NCI-H146 treated with DMSO at 0.1 percent for 48 hours (cell line): Measurements from ENCODE around the gene P2RX2.

Source experiments
- DNase-seq: peaks from one replicate; lab custom pipeline; 2025; ENCODE audit not compliant: unreplicated experiment; lab: John Stamatoyannopoulos, UW

The P2RX2 gene

DNA sequence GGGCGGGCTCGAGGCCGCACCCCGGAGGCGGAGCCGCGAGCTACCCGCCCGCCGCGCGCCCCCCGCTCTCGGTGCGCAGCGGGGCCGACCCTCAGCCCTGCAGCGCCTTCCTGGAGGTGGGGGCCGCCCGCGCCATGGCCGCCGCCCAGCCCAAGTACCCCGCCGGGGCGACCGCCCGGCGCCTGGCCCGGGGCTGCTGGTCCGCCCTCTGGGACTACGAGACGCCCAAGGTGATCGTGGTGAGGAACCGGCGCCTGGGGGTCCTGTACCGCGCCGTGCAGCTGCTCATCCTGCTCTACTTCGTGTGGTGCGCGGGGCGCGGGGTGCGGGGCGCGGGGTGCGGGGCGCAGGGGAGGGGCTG lies at the start of gene P2RX2:
TSS of gene P2RX2 (plus strand) at position 94 of the 361 bp plus-strand sequence. CDS start at position 135, 41 bp downstream.
- DNase-seq: no peak

DNA sequence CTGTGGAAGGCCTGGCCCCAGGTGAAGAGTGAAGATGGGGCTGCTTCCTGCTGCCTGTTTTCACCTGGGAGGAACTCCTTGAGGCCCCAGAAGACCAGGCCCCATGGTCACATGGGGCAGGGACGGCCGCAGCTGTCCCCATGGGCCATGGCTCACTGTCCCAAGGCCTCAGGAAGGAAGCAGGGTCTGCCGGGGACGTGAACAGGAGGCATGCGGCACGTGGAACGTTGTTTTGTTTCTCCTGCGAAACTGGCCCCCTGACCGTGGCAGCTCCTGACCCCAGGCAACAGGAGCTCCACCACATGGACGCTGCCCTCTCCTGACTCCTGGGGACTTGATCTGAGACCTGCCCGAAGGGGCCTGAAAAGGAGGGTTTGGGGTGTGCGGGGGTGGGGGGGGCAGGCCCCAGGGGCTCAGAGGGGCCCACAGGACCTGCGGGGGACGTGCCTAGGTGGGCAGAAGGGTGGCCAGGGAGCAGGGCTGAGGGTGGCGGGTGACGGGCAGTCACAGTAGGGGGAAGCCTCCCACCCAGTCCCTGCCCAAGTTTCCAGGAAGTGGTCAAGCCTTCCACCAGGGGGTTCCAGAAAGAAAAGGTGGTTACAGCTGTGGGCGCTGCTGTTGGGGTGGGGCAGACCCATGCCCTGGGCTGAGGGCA lies 49.6 kb upstream of the P2RX2 start:
- no peak for DNase-seq

DNA sequence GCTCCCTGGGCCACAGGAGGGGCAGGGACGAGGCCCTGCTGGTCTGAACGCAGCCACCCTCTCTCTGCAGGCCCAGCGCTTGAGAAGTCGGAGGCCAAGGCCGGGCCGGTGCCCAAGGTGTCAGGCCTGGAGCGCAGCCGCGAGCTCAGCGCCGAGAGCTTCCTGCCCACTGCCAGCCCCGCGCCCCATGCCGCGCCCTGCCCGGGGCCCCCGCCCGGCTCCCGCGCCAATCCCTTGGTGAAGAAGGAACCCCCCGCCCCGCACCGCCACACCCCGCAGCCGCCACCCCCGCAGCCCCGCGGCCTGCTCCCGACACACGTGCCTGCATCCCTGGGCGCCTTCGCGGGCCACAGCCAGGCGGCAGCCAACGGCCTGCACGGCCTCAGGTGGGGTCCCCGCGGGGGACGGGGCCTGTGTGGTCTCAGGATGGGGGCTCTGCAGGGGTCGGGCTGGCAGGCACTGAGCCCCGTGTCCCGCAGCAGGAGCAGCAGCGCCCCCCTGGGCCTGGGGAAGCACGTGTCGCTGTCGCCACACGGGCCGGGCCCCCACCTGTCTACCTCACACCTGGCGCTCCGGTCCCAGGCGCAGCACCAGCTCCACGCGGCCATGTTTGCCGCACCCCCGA lies 48.6 kb upstream of the P2RX2 start:
- no peak for DNase-seq

DNA sequence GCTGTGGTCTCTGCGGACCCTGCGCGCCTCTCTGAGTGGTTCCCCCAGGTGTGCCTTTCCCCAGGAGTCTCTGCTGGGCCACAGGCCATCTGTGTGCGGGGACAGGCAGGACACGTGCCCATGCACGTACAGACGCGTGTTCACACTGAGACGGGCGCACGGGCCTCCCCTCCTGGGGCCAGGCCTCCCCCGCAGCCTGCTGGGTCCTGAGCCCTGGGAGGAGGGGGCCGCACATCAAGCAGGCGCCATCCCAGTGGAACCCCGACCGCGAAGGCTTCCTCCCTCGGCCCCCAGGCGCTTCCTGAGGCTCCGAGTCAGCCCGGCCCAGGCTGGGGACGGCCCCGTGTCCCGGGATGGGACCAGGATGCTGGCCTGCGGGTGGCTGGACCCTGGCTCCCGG lies 47.9 kb upstream of the P2RX2 start:
- no peak for DNase-seq

DNA sequence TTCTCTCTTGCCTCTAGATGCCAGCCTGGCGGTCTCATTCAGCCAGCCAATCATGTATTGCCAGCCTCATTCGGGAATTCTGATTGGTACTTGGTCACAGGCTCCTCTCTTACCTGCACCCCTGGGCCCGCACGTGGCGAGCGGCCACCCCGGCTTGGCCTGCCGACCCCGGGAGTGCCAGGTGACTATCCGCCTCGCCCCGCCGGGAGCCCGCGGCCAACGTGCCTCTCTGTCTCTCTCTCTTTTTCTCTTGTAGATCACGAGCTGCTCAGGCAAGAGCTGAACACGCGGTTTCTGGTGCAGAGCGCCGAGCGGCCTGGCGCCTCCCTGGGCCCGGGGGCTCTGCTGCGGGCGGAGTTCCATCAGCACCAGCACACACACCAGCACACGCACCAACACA lies 47.5 kb upstream of the P2RX2 start:
- no peak for DNase-seq

DNA sequence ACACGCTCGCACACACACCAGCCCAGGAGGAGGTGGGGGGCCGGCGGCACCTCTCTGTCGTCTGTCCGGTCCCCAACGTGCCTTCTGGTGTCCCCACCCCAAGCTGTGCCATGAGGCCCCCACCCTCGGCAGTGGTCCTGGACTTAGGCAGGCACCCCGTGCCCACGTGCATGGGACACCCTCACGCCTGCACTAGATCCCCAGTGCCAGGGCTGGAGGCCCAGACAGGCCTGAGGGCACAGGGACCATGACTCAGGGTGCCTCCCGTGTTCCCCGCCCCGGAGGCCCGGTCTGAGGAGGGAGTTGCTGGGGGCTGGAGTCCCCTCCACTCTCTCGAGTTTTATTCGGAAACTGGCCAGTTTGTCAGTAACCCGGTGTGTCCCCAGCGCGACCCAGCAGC lies 47.0 kb upstream of the P2RX2 start:
- DNase-seq: no peak

DNA sequence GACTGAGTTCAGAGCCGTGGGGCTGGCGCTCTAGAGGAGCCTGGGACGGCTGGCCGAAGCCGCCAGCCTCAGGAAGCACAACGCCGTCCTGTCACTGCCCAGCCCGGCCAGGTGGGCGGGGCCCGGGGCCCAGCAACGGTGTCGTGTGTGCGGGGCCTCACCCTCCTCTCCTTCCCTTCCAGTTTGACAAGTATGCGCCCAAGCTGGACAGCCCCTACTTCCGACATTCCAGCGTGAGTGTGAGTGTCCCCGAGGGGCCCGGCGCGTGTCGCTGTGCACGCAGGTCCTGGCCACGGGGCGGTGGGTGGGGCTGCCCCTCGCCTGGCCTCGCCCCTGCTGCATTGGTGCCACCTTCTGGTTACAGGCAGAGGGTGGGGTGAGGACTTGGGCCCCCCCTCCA lies 46.5 kb upstream of the P2RX2 start:
- DNase-seq: no peak

DNA sequence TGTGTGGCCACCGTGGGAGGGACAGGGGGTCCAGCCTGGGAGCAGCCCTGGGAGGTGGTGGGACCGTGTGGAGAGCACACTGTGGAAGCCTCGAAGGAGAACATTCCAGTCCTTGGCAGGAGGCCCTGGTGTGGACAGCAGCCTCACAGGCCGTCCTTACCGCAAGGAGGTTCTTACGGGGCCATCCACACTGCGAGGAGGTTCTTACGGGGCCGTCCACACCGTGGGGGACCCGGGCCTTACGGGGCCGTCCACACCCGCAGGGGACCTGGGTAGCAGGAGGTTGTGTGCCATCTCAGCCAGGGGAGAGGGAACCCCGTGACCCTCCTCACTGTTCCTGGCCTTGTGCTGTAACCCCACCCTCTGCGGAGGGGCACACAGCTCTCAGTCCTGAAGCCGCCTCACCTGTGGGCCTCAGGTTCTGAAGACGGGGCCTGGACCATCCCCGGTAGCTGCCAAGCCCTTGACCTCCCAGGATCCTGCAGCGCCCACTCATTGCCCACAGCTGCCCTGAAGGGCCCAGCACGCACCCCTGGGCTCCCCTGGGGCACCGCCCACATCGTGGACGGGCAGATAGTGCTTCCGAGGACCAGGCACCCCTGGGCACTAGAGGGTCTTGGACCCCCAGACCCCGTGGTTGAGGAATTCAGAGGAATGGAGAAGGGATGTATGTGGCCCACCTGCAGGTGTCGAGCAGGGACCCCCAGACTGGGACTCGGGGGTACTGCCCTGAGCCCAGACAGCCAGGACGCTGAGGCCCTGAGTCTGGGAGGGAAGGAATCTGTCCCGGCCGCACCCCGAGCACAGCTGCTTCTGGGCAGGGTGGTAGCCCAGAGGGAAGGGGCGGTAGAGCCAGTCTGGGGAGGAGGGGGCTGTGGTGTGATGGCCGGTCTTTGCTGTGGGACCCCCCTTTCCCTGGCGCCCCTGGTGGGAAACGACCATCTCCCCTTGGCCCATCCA lies 45.5 kb upstream of the P2RX2 start:
- DNase-seq: no peak

DNA sequence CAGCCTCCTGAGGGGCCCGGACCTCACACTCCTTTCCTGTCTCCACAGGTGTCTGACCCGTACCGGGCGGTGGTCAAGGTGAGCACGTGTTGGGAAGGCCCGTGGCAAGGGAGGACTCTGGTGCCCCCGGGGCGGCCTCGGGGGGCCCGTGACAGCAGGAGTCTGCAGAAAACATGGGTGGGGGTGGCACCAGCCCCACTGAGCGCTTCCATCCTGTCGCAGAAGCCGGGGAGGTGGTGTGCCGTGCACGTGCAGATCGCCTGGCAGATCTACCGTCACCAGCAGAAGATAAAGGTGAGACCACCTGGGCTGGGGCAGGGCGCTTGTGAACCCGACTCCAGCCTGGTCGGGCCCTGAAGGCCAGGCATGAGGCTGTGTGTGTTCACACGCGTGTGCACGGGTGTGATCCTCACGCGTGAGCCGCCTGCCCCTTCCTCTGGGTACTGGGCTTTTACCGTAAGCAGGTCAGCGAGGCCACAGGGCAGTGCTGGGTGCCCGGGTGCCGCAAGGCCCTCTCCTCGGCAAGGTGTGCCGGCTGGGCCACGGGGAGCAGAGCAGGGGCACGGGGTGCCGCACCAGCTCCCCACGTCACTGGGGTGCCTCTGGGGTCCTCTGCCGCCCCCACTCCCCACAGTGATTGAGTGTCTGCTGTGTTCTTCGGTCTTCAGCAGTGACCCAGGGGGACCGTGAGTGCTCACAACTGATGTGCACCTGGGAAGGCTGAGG lies 44.1 kb upstream of the P2RX2 start:
- DNase-seq: no peak

DNA sequence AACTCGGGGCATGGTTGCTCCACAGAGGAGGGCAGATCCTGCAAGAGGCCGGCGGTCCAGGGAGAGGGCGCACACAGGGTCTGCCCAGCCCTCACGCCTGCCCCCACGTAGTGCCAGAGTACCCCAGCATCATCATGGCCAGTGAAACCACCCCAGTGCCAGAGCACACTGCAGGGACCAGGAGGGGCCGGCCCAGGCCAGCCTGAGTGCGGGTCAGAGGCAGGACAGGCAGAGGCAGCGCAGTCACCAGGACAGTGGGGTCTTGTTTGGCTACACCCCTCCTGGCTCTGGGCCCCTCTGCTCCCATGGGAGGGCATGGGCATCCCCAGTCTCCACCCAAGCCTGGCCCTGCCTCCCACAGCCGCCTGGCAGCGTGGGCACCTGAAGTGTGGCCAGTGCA lies 42.9 kb upstream of the P2RX2 start:
- DNase-seq: no peak

DNA sequence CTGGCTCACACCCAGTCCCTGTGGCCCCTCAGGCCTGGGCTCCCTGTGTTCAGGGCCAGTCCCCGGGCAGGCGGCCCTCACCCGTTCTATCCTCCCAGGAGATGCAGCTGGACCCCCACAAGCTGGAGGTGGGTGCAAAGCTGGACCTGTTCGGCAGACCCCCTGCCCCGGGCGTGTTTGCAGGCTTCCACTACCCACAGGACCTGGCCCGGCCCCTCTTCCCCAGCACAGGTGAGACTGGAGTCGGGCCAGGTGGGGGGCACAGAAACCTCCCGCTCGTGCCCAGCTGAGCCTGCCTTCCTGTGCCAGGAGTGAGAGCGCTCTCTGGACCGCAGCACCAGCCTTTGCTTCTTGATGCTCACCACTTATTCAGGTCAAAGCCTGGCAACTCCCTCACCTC lies 41.9 kb upstream of the P2RX2 start:
- DNase-seq: no peak

DNA sequence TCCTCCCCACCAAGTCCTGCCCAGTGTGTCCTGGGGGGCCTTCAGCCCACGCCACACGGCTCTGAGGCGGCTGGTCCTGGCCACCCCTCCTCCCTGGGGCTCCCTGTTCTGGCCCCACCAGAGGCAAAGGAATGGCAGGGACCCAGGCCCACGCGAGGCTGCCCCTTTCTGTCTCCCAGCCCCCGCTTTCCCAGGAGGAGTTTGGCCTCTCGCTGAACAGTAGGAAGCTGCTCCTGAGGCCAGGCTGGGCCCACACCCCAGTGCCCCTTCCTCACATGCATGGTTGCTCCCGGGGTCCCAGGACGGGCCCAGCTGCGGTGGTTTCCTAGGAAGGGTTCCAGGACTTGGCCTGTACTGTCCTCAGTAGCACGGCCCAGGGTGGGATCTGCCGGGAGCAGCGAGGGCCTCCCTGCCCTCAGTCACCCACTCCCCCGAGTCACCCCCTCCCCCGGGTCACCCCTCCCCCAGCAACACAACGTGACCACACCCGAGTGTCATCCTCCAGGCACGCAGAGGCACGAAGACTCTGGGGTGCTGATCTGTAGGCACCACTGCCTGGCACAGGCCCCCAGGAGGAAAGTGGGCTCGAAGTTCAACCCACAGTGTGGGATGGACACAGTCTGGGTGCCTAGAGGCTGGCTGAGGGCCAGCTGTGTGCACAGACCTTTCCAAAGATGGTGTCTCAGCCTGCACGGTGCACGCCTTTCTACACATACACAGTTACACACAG lies 41.2 kb upstream of the P2RX2 start:
- no peak for DNase-seq

DNA sequence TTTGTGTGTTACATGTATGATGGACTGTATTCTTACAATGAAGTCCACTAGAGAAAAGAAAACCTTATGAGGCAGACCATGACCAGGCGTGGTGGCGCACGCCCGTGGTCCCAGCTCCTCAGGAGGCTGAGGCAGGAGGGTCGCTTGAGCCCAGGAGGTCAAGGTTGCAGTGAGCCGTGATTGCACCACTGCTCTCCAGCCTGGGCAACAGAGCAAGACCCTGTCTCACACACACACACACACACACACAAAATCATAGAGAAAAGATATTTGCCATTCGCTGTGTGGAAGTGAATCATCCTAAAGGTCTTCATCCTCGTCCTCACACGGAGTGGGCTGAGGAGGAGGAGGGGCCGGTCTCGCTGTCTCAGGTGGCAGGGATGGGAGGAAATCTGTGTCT lies 40.5 kb upstream of the P2RX2 start:
- no peak for DNase-seq

DNA sequence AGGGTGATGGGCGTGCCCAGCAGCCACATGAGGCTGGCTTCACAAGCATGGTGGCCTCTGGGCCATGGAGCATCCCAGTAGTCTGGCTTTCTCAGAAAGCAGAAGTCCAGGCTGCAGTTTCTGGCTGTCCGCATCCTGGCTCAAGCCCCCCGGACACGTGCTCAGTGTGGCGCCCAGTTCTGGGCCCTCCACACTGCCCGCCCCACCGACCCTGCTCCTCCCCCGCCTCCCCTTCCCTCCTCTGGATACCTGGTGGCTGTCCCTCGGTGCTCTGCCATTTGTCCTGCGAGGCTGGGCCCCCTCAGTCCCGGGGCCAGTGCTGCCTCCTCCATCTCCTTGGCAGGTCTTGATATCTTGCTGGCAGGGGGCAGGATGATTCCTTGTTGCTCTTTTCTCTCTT lies 39.8 kb upstream of the P2RX2 start:
- DNase-seq: no peak

DNA sequence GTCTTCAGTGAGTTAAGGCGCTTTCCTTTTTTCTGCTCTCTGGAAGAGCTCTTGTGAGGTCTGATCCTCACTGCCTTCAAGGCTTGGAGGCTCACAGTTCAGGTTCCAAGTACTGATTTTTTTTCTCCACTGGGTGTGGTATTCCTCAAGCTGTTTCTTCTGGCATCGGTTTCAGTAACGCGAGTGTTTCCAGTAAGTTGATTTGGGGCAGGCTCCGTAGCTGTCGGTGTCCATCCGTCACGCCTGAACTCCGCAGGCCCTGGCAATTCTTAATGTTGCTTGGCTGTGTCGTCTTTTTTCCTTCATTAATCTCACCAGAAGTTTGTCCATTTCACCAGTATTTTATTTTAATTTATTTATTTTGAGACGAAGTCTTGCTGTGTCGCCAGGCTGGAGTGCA lies 38.8 kb upstream of the P2RX2 start:
- DNase-seq: no peak

DNA sequence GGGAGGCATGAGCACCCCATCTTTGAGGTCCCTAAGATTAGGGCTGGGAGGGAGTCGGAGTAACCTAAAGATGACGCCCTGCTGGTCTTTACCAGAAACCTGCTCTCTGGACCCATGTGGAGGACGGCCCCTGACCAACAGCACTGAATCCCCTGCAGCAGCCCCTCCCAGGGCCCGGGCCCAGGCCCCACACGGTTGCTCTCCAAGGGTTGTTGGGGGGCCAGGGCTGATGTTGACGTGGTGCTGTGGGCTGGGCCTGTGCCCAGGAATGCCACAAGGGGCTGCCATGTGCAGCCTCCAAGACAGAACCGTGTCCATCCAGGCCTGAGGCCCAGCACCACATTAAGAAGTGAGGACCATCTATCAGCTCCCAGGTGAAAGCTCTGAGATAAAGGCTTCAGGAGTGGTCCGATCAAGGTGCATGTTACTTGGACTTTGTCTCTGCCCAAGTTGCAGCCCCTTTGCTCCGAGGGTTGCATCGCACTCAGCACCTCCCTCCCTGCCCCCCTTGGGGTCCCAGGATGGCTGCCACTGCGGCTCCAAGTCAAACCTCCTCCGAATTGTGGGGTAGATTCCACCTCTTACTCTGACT lies 37.8 kb upstream of the P2RX2 start:
- no peak for DNase-seq

DNA sequence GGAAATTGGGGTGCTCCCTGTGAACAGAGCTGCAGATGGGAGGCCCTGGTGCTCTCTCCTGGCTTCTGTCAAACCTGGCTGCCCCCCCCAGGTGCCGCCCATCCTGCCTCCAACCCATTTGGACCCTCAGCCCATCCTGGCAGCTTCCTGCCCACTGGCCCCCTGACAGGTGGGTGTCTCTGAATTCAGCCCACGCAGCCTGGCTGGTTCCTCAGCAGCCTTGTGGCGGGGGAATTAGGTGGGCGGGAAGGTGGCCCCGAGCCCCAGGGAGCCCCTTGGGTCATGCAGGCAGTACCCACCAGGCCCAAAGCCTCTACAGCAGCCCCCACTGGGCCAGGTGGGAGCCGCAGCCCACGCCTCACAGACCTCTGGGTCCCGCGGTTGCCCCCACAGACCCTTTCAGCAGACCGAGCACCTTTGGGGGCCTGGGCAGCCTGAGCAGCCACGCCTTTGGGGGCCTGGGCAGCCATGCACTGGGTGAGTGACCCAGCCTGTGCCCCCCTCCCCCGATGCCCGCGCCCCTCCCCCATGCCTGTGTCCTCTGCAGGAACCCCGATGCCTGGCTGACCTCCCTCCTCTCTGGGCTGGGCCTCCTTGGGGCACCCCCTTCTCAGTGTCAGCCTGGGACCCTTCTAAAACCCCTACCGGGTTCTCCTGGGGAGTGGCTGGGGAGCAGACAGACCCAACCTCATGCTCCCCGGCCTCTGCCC lies 37.1 kb upstream of the P2RX2 start:
- no peak for DNase-seq

DNA sequence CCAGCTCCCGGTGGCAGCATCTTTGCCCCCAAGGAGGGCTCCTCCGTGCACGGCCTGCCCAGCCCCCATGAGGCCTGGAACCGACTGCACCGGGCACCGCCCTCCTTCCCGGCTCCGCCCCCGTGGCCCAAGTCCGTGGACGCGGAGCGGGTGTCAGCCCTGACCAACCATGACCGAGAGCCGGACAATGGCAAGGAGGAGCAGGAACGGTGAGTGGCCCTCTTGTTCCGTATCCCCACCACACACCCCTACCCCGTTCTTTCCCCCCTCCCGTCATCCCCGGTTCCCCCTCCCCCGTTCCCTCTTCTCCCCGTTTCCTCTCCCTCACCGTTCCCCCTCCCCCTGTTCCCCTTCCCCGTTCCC lies 36.5 kb upstream of the P2RX2 start:
- no peak for DNase-seq

DNA sequence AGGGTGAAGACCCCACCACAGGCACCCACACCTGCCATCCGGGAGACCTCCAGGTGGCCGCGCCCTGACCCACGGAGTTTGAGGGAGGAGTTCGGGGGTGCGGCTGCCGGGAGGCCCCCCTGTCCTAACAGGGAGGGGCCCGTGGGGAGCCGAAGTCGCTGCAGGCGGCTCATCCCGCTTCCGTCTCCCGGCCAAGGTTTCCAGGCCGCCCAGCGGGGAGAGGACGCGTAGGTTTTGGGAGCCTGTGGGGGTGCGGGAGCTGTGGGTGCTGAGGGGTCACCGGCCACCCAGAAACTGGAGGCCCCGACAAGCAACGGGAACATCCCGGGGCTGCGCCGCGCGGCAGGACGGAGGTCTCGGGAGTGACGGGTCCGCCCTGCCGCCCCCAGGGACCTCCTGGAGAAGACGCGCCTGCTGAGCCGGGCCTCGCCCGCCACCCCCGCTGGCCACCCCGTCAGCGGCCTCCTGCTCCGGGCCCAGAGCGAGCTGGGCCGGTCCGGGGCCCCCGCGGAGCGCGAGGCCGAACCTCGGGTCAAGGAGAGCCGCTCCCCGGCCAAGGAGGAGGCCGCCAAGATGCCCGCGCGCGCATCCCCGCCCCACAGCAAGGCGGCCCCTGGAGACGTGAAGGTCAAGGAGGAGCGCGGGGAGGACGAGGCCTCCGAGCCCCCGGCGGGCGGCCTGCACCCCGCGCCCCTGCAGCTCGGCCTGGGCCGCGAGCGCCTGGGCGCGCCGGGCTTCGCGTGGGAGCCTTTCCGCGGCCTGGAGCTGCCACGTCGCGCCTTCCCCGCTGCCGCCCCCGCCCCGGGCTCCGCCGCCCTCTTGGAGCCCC lies 35.8 kb upstream of the P2RX2 start:
- DNase-seq: no peak
